LNCAP (cell line): ENCODE results near the gene ANO6.

Source experiments
- TF ChIP-seq, protein P1 (sequence below): fragments of 450-650 bp; IDR thresholded peaks from 2 replicates; pipeline ENCODE4 v1.5.1; 2017; ENCODE audit warnings: mild to moderate bottlenecking

ANO6 gene

DNA sequence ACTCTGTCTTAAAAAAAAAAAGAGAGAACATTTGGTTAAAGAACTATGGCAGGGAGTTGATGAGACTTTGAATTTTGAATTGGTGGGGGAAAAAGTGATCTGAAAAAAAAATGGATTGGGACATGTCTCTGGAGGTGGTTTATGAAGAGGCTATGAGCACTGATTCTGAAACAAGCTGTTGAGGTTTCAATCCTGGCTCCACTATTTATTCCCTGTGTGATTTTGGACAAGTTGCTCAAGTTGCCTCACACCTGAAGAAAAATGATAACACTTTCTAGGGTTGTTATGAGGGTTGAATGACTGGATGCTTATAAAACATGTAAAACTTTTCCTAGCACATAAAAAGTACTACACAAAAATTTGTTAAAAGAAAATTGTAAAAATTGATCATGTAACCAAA is 1.8 kb upstream of the ANO6 start:
- TF ChIP-seq, protein P1, sequence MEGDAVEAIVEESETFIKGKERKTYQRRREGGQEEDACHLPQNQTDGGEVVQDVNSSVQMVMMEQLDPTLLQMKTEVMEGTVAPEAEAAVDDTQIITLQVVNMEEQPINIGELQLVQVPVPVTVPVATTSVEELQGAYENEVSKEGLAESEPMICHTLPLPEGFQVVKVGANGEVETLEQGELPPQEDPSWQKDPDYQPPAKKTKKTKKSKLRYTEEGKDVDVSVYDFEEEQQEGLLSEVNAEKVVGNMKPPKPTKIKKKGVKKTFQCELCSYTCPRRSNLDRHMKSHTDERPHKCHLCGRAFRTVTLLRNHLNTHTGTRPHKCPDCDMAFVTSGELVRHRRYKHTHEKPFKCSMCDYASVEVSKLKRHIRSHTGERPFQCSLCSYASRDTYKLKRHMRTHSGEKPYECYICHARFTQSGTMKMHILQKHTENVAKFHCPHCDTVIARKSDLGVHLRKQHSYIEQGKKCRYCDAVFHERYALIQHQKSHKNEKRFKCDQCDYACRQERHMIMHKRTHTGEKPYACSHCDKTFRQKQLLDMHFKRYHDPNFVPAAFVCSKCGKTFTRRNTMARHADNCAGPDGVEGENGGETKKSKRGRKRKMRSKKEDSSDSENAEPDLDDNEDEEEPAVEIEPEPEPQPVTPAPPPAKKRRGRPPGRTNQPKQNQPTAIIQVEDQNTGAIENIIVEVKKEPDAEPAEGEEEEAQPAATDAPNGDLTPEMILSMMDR = no peak

DNA sequence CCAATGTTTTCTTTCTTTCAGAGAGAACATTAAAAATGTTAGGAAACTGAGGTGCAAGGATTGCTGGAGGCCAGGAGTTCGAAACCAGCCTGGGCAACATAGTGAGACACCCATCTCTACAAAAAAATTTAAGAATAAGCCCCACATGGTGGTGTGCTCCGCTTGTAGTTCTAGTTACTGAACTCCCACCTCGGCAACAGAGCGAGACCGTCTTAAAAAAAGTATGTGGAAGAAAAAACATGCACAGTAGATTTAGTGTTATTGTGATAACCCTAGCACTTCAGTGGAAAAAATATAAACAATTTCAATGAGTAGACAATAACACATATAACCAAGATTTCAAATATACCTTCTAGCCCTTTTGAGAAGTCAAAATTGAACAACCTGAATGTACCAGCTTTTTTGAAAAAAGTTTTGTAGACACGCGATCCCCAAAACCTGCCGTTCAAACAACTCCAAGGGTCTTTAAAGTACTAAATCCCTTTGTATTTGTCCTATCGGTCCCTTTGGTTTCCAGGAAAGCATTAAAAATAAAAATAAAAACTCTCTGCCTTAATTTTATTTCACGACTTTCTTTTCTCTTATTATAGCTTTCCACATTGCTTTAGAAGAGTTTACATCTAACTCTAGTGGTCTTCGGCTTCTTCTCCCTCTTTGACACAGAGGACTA is 1.0 kb upstream of the ANO6 start:
- TF ChIP-seq, protein P1 = no peak

DNA sequence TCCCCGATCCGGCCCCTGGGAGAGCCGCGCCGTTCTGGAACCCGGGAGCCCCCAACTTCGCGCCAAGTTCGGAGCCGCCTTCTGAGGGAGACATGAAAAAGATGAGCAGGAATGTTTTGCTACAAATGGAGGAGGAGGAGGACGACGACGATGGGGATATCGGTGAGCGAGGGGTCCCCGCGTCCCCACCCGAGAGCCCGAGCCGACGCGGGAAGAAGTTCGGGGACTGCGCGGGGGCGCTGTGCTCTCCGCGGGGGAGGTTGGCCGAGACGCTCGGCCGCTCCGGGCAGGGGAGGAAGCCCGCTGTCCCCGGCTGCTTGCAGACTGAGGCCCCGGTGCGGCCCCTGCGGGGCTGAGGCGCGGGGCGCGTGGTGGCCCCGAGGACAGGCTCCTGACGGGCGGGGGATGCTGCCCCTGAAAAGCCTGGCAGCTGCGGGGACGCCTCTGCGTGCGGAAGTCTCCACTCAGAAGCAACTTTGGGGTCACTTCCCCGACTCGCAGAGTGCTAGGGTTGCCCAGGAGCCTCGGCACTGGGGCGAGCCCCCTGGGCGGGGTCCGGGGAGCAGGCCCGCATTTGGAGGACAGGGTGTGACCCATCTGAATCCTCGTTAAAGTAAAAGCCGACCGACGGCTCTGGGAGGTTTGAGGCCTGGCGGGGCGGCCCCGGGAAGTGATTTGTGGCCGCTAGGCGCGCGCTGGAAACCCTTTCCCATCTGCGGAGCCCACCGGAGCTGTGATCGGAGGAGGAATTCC is 511 bp downstream of the ANO6 start:
- TF ChIP-seq, protein P1 = peak; percentile 45; the same call in 1 of the 2 replicates

DNA sequence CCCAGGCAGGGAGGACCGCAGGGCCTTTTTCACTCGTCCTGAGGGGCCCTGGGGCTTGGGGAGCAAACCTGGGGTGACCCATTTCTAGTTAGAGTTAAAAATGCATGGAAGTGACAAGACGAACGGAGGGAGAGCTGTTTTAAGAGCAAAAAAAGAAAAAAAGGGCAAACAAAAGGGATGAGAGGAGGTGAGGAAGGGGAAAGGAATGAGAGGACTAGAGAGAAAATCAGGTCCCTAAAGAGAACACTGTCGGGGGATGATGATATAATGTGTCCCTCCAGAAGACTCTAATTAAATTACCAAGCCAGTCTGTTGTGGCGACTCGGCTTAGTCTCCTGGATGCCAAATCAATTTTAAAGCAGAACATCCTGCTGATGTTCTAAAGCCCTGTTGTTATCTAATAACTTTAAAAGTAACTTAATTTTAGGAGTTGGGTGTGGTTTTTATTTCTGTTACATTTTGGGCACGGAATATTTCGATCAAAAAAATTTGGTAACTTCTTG is 1.1 kb downstream of the ANO6 start:
- TF ChIP-seq, protein P1 = no peak

- TF ChIP-seq, protein P1 = no peak
These were observed 2.0 kb downstream of the ANO6 start for GRCh38 chr12:45217846-45218245.

GRCh38 chr12:45219621-45220020 is 3.7 kb downstream of the ANO6 start:
- TF ChIP-seq, protein P1 = no peak

DNA sequence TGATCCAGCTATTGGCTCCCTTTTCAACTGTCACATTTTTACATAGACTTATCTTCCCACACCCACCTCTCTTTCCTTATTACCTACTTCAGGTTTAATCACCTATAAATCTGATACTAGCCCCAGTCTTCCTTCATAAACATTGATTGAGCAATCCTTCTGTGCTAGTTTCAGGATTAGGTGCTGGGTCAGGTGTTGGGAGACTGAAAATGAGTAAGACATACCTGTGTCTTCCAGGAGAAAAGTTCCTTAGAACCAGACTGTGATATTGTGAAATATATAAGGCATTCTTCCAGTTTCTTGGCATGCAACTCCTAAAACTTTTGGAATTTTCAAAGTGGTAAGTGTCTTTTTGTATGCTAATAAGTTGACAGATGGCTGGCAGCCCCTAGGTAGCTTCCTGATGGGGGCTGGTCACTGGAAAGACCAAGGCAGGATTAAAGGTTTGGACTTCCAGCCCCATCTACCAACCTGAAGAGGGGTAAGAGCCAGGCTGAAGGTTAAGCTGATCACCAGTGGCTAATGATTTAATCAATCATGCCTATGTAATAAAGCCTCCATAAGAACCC is 4.6 kb downstream of the ANO6 start:
- TF ChIP-seq, protein P1 = no peak
